GOT3 (cell line): ENCODE results near the gene SEMA4C.

Experiments
- DNase-seq: peaks from one replicate; lab custom pipeline; 2025; ENCODE audit warnings: mixed read lengths; lab: John Stamatoyannopoulos, UW

SEMA4C gene

DNA sequence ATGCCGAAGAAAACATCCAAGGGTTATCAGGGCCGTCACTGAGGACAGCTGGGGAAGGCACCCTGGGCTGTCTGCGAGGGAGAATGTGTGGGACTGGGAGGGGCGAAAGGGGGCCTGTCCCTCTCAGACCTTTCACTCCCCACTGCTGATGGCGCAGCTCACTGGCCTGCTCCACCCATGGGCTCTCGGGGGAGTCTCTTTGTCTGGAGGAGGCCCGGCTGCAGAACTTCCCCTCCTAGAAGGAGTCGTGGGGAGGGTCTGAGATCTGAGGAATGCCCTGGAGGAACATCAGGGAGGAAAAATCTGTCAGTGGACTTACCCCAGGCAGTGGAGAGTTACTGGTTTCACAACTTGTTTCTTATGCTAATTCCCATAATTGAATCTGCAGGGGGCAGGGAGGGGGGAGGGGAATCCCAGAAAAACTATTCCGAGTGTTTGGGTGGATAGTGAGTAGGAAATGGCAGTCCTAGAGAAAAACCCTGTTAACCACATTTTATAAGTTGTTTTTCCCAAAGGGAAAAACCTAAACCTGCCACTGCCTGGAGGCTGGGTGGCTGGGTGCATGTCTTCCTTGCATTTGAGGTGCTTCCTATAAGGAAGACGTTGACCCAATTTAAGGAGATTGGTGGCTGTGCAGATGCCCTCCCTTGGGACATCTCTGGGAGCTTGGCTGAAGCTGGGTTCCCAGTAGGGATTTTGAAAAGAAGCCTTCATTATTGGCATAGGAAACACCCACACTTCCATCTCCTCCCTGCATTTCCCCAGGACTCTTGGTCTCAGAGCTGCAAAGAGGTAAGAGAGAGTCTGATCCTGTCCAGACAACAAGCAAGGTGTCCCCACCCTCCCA is 11.7 kb upstream of the SEMA4C start:
- DNase-seq, result no peak

DNA sequence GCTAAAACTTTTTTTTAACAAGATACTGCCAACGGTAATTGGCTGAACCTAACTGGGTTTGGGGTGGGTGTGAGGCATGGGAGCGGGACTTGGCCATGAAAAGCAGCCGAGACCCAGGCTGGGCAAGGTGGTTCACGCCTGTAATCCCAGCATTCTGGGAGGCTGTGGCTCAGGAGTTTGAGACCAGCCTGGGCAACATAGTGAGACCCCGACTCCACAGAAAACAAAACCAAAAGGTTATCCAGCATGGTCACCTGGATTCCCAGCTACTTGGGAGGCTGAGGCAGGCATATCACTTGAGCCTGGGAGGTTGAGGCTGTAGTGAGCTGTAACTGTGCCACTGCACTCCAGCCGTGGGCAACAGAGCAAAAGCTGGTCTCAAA is 11.0 kb upstream of the SEMA4C start:
- no peak for DNase-seq

- DNase-seq, result no peak
Observed at GRCh38 chr2:96879545-96880040, 9.7 kb upstream of the SEMA4C start.

DNA sequence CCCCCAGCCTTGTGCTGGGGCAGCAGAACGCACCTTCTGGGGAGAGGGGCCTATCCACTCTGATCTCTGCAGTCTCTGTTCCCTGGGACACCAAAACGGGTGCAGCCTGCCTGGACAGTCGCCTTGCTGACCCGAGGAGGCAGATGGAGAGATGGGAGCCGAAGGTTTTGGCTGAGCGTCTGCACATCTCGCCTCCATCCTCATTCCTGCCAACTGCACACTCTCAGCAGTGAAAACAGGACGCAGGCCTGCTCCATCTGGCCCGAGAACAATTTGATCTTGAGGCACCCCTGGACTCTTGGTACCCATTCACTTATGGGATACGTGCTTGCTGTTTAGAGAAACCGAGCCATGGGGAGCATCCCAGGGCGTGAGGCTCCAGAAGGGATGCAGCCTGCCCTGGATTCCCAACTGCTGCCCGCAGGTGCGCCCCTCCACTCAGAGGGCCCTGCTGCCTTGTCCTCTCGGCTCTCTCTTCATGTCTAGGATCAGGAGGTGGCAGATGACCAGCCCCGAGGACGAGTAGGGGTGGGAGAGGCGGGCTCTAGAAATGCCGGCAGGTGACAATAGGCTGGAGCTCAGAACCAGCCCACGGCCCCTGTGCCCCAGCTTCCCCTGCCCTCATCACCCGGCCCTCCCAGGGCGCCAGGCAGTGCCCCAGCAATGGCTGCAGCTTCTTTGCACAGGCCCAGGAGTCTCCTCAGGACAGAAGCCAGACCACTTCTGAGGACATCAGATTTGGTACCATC is 9.1 kb upstream of the SEMA4C start:
- no peak for DNase-seq

GRCh38 chr2:96878171-96878570 is 8.3 kb upstream of the SEMA4C start:
- no peak for DNase-seq

- no peak for DNase-seq
Observed at GRCh38 chr2:96877631-96878092, 7.8 kb upstream of the SEMA4C start.

GRCh38 chr2:96877042-96877451 is 7.2 kb upstream of the SEMA4C start:
- no peak for DNase-seq

- peak; percentile 46 for DNase-seq
Observed at GRCh38 chr2:96876269-96877041, 6.6 kb upstream of the SEMA4C start.

DNA sequence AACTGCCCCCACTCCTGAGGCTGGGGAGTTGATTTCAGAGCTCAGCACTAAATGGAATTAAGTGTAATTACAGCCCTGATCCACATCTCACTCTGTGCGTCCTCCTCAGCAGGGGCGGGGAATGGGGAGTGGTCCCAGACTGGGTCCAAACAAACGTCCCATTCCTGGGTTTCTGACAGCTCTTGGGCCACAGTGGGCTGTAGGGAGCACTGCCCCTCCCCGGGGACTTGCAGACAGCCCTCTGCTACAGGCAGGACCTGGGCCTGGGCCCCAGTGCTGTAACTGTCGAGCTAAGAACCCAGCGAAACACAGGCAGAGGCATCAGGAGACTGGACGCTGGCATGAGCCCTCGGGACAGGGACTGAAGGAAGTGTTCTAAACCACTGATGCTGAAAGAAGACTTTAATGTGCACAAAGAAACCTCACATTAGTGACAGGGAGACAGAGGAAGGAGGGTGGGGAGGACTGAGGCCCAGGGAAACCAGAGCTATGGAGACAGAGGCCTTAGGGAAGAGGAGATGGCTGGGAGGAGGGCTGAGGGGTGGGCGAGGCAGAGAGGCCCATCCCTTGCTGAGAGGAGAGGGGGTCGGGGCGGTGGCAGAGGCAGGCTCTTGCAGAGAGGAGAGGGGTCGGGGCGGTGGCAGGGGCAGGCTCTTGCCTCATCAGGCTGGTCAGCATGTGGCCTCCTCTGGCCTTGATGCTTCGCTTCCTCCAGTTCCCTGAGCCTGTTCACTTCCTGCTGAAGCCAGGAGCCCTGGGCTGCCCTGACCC is 5.8 kb upstream of the SEMA4C start:
- DNase-seq, result no peak

GRCh38 chr2:96874198-96874831 is 4.4 kb upstream of the SEMA4C start:
- no peak for DNase-seq

DNA sequence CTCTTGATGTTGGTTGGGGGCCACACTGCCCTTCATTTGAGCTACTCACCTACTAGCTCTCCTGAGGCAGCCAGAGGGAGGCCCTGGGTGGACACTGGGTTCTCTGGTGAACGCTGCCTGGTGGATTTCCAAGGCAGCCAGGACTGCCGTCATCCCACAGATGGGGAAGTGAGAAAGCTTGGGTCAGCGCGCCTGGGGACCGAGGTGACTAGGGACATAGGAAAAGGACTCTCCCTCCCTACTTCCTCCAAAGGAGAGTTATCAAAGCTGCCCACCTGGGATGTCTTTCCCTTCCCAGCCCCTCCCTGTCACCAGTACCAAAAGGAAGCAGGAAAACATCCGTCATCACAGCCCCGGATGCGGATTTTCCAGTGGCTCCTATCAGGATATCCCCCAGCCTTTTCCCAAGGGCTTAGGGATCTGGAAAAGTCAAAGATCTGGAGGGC is 3.8 kb upstream of the SEMA4C start:
- no peak for DNase-seq

- no peak for DNase-seq
Observed at GRCh38 chr2:96872591-96873349, 2.9 kb upstream of the SEMA4C start.

GRCh38 chr2:96870626-96871255 is 861 bp upstream of the SEMA4C start:
- no peak for DNase-seq

DNA sequence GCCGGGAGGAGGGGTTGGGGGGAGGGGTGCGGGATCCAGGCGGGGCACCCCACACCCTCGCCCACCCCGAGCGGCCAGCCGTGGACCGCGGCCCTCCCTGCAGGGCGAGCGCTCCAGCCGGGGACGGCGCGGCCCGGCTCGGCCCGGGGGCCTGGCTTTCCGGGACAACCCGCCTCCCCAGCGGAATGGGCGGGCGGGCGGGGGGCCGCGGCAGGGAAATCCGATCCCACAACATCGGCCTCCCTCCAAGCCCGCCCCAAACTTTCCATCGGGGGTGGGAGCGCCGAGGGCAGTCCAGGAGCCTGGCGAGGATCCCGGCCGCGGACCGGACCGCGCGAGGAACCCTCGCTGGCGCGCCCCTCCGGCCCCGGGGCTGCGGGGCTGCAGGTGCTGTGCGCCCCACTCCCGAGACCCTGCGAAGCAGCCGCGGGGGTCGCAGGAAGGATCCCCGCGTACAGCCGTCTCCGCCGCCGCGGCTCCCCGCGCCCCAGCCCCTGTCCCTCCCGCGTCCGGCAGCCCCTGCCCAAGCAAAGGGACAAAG is 529 bp downstream of the SEMA4C start:
- DNase-seq, result no peak

DNA sequence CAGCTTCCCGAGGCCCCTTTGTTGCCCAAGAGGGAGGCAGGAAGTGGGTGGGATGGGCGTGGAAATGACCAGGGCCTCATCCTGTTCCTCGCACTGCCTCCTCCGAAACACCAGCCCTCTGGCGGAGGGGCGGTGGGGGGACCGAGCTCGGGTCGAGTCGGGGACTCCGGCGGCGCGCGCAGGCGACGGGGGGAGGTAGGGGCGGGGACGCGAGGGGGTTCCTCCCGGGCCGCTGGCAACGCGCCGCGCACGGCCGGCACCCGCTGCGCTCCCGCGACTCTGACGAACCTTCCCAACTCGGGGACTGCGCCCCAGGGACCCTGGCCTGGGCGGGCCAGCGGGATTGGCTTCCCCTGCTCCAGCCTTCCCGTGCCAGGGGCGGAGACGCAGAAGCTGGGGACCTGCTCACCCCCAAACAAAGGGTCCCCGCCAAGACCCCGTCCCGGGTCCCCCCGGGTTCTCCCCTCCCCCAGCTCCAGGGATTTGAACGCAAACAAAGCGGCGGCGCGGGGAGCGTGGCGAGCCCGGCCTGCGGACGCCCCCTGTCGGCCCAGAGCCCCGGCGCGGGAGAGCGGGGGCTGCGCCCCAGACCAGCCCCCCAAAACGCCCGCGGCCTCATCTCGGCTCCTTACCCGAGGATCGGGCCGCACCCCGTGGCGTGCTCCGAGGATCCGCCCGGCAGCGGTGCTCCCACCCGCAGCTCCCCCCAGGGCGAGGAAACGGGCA is 1.2 kb downstream of the SEMA4C start:
- peak; percentile 32 for DNase-seq

DNA sequence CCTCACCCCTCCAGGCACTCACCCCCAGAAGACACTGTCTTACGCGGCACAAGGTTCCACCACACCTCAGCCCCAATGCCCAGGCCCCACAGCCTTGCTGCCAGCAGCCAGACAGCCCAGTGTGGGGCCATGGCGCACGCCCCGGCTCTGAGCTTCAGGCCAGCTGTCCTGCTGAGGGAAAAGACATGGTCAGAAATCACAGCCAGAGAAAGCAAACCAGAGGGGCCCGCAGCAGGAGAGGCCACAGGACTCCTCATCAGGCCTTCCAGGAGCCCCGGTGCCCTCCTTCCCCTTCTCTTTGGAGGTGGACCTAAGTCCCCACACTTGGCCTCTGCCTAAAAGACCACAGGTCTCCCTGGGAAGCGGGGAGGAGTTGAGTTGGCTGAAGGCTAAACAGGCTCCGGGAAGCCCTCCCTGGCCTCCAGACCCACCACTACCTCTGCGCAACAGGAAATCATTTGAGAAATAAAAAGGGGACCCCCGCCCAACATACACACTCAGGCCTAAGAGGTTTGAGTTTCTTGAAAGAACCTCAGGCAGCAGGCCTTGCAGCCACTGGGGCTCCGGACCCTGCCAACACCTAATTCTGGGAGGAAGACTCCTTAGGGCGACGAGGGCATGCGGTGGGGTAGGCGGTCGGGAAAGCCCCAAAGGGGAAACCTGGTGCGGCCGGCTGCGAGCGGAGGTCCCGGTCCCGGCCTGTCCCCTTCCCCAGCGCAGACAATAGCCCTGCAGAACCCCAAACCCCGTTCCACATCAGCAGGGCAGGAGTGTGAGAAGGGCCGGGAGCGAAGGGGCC is 1.9 kb downstream of the SEMA4C start:
- DNase-seq, result no peak

DNA sequence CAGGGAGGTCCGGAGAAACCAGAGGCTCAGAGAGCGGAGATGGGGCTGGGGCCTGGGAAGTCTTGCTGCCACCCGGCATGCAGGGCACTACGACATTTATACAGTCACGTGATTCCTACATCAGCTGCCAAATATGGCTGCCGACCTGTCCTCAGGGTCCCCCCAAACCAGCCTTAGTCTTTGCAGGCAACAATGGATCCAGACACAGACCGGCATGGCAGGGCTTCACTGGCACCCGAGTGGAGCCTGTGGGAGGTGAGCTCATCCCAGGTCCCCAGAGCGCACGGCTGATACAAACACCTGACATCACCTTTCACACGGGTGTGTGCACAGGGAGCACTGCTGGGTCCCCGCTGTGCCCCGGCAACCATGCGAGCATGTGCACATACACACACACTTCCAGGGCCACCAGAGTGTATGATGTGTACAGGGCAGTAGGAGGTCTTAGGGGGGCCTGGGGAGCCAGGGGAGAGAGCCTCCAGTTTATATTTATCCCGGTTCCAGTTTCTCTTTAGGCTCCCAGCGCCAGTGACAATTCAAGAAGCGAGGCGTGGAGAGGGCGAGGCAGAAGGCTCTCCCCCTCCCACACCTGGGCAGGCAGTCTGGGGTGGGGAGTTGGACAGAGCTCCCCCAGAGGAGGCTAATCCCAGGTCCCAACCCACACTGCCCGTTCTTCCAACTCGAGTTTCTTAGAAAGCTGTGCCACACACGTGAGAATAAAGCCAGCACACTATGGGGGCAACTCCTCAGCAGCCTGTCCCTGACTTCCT is 2.7 kb downstream of the SEMA4C start:
- DNase-seq, result no peak
